GM10266 (cell line): Measurements from ENCODE around the gene PLEK2.
"Not testable (repeated sequence)": the region's sequence is repeated elsewhere in the genome, so short reads cannot be mapped to it uniquely, and the experiment has no call there.

Source experiments
- DNase-seq: peaks from one replicate; pipeline ENCODE4 v3.0.0; 2012; ENCODE audit errors: extremely low spot score
- TF ChIP-seq, protein P1 (sequence below): IDR thresholded peaks from 2 replicates; pipeline ENCODE4 v1.5.1; 2012; ENCODE audit warnings: mild to moderate bottlenecking, low read depth; ENCODE audit not compliant: control insufficient read depth, insufficient read depth; ENCODE audit errors: missing control alignments

Gene PLEK2

DNA sequence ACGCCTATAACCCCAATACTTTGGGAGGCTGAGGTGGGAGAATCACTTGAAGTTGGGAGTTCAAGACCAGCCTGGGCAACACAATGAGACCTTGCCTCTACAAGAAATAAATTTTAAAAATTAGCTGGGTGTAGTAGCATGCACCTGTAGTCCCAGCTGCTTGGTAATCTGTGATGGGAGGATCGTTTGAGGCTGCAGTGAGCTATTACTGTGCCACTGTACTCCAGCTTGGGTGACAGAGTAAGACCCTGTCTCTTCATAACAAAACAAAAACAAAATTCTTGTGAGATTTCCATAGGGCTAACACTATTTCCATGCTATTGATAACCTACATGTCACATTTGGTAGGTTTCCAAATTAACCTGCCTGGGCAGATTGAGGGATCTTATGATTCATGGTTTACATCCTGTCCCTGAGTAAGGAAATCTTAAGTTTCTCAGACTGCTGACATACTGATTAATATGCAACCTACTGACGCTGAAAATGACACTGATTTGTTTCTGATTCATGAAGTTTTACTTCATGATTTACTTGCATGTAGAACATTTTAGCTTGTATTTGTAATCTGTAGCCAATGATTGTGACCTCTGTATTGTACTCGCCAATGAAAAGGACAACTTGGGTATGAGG is 68.2 kb downstream of the PLEK2 start:
- no peak for DNase-seq
- TF ChIP-seq, protein P1, sequence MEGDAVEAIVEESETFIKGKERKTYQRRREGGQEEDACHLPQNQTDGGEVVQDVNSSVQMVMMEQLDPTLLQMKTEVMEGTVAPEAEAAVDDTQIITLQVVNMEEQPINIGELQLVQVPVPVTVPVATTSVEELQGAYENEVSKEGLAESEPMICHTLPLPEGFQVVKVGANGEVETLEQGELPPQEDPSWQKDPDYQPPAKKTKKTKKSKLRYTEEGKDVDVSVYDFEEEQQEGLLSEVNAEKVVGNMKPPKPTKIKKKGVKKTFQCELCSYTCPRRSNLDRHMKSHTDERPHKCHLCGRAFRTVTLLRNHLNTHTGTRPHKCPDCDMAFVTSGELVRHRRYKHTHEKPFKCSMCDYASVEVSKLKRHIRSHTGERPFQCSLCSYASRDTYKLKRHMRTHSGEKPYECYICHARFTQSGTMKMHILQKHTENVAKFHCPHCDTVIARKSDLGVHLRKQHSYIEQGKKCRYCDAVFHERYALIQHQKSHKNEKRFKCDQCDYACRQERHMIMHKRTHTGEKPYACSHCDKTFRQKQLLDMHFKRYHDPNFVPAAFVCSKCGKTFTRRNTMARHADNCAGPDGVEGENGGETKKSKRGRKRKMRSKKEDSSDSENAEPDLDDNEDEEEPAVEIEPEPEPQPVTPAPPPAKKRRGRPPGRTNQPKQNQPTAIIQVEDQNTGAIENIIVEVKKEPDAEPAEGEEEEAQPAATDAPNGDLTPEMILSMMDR, result no peak

DNA sequence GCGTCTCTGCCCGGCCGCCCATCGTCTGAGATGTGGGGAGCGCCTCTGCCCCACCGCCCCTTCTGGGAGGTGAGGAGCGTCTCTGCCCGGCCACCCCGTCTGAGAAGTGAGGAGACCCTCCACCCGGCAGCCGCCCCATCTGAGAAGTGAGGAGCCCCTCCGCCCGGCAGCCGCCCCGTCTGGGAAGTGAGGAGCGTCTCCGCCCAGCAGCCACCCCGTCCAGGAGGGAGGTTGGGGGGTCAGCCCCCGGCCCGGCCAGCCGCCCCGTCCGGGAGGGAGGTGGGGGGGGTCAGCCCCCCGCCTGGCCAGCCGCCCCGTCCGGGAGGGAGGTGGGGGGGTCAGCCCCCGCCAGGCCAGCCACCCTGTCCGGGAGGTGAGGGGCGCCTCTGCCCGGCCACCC is 70.7 kb downstream of the PLEK2 start:
- DNase-seq, result not testable (repeated sequence)
